Kidney glomerular epithelial cell (primary cell): ENCODE results near the gene TRIM21.
A peak's percentile ranks its signal among the peaks of the same experiment; 100 is the strongest.
"Not testable (repeated sequence)": the region's sequence is repeated elsewhere in the genome, so short reads cannot be mapped to it uniquely, and the experiment has no call there.

ENCODE experiments used
- DNase-seq: peaks from one replicate; lab custom pipeline; 2025; lab: John Stamatoyannopoulos, UW

Gene TRIM21

DNA sequence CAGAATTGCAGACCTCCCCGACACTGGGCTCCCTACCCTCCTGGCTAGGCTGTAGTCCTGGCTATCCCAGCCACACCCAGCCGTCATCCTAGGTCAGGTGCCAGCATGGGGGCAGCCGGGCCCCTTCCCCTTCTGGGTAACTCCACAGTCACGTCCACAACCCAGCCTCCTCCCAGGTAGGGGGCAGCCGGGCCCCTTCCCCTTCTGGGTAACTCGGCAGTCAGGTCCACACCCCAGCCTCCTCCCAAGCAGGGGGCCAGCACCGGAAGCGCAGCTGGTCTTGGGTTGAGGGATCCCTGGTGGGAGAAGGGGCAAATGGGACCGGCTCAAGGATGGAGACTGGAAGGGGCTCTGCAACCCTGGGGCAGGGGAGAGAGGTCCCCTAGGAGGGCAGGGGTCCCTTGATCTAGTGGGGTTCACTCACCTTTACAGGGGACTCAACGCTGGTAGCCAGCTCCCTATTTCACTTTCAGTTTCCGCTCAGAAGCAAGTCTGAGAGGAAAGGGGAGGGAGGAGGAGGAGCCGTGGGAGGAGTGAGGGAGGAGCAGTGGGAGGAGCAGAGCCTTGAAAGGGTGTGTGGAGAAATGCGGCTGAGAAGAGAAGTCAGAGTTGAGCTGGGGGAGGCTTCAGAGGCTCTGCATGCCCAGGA lies at the start of gene TRIM21:
TSS of gene TRIM21 (minus strand) at position 494 of the 649 bp plus-strand sequence. CDS start 3,293 bp downstream, outside the sequence.
- DNase-seq = peak; percentile 88

DNA sequence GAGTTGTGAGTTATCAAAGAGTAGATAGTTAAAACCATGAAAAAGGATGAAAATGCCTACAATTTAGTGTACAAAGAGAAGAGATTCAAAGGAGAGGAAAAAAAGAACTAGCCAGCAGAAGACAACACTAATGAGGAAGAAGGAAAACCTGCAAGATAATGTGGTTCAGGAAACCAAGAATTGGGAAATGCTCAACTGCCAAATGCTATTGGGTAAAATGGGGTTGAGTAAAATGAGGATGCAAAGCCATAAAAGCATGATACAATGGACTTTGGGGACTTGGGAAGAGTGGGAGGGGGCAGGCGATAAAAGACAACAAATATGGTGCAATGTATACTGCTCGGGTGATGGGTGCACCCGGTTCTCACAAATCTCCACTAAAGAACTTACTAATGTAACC lies 48.0 kb upstream of the TRIM21 start:
- no peak for DNase-seq

DNA sequence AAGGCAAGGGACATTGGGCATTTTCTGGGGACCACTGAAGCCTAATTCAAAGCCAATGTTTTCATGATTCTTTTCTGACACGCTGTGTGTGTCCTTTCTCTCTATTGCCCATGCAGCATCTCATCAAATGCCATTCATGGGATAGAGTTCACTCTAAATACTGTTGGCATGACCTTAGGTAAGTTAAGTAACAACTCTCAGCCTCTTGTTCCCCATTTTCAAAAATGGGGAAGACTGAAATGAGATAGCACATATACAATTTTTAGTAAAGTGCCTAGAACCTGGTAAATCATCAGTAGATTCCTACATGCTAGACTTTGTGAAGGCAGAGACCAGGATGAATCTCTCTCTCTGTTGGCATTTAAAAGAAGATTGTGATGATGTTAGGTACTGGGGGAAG lies 42.9 kb upstream of the TRIM21 start:
- DNase-seq = no peak

DNA sequence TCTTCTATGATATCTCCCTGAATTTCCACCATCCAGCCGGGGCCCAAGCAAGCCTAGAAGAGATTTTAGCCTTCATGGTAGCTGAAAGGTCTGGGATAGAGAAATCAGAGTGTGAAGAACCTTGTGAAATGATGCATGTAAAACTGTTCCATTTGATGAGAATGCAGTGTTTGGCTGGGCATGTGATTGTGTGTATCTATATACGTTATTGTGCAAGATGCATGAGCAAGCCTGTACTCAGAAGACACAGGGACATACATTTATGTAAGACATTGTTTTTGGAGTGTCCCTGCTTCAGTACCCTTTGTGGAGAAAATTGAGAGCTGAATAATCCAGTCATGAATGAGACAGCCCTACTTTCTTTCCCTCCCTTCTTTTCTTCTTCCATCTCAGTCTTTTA lies 40.4 kb upstream of the TRIM21 start:
- no peak for DNase-seq

DNA sequence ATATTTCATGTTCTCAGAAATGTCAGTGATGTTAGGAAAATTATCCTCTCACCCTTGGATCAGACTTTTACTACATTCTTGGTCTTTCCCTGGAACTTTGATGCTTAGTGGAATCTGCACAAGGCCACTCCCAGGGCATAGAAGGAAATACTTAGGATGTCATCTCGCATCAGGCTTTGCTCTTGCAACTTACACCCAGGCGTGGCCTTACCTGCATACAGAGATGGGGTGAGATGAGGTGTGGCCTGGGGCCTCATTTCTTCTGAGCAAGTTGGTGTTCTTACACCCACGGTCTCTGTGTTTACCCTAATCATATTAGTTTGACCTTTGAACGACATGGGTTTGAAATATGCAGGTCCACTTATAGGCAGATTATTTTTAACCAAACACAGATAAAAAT lies 36.5 kb upstream of the TRIM21 start:
- no peak for DNase-seq

DNA sequence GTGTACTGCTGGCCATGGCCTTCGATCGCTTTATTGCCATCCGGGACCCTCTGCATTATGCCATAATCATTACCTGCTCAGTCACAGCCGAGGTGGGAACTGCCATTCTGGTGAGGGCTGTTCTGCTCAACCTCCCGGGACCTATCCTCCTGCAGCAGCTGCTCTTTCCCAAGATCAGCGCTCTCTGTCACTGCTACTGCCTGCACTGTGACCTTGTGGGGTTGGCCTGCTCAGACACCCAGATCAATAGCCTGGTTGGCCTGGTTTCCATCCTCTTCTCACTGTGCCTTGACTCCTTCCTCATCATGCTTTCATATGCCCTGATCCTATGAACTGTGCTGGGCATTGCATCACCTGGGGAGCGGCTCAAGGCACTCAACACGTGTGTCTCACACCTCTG lies 24.9 kb upstream of the TRIM21 start:
- DNase-seq = no peak

DNA sequence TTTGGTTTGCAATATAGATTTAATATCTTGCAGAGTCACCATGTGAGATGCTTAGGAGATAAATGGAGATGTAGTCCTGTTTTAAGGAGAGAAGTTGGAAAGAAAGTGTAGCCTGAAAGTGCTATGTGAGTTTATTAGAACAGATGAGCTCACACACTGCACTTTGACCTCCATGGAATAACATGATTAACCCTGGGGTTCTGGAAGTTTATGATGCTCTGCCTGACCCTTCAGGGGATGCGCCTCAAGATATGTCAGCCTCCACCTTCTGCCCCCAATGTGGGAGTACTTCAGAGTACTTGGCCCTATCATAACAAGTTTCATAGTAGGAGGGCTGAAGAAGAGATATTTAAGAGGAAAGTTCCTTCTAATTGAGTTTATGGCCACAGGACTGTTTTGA lies 23.3 kb upstream of the TRIM21 start:
- no peak for DNase-seq

DNA sequence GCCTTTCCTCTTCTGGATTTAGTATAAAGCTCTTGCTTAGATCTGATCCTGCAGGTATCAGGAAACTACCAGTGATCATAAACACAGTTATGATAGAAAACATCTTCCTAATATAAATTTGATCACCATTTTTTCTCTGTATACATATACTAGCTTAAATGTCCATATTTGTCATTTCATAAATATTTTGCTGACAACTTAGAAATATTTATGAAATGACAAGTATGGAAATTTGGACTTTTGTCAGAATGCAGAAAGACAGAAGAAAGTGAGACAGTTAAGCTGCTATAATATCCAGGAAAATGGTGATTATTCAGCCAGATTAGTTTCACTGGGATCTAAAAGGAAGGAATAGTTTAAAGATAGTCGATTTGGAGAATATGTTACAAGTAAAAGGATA lies 22.8 kb upstream of the TRIM21 start:
- DNase-seq = no peak

DNA sequence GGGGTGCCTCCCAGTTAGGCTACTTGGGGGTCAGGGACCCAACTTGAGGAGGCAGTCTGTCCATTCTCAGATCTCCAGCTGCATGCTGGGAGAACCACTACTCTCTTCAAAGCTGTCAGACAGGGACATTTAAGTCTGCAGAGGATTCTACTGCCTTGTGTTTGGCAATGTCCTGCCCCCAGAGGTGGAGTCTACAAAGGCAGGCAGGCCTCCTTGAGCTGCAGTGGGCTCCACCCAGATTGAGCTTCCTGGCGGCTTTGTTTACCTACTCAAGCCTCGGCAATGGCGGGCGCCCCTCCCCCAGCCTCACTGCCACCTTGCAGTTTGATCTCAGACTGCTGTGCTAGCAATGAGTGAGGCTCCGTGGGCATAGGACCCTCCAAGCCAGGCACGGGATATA lies 12.7 kb upstream of the TRIM21 start:
- not testable (repeated sequence) for DNase-seq

DNA sequence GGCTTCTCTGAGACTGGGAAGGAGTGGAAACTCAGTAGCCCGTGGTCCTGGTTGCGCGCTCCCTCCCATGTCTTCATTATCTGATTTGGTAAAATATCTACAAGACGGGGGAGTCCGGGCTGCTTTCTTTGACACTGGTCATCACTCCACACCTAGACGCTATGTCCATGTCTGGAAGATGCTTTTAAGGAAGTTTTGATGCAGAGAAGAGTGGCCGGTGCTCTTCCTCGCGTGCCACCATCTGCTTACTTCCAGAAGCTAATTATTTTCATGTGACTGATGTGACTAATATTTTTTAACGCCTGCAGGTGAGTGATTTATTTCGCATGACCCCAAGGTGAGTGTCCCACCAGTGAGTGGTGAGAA lies 339 bp upstream of the TRIM21 start:
- DNase-seq = no peak

DNA sequence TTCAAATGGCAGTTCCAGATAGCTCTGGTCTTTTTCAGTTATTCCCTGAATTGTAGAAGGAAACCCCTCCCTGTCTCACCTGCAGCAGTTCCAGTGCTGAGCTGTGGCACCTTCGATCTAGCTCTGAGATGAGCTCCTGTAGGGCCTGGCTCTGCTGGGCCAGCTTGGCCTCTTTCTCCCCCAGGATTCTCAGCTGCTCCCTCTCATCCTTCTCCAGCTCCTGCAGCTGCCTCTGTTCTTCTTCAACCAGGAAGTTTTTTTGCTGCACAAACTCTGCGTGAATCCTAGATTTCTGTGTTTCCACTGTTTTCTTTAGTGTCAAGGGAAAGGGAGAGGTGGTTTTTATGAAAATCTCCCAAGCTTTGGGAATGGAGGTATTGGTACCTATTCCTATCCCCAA lies 5.3 kb downstream of the TRIM21 start:
- no peak for DNase-seq

DNA sequence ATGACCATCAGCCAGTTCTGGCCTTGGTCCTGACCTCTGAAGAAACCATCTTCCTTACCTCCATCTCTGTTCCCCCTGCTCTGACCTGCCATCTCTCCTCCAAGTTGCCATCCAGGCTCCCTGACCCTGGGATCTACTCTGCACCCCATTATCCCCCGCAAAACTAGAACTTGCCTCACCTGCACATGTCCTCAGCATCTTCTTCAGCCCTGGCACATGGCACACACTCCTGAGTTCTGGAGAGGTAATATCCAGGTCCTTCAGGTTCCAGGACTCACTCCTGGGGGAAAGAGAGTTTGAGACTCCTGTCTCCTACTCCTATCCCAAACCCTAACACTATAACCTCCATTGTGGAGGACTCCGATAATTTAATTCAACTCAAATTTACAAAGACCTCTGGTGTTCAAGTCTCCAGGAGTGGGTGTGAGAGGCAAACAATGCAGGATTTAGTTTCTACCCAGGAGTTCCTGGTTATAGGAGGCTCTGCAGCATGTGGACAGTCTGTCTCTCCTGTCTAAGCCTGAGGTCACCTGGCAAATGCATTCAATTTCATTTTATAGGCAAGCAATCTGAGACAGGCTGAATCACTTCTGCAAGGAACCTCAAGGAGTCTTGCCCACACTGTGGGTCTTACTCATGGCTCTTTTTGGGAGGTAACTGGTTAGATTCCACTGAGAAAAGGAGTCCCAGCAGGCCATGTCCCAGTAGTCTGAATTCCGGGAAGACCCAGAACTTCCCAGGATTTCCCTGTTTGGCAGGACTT lies 7.3 kb downstream of the TRIM21 start:
- DNase-seq = no peak

DNA sequence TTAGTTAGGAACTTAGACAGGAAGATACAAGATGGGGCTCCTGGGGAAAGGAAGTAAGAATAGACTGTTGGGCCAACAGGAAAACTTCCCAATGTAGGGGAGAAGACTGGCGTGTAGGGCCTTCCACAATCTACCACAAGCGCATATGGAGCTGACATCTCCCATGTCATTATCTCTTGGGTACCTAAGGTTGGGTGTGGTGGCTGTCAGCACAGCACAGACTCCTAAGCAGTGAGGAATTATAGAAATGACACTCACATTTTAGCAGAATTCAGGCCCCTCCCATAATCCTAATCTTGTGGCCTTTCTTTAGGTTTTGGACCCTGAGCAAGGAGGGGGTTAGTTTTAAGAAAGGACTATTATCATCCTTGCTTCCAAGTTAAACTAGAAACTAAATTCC lies 11.6 kb downstream of the TRIM21 start:
- no peak for DNase-seq

DNA sequence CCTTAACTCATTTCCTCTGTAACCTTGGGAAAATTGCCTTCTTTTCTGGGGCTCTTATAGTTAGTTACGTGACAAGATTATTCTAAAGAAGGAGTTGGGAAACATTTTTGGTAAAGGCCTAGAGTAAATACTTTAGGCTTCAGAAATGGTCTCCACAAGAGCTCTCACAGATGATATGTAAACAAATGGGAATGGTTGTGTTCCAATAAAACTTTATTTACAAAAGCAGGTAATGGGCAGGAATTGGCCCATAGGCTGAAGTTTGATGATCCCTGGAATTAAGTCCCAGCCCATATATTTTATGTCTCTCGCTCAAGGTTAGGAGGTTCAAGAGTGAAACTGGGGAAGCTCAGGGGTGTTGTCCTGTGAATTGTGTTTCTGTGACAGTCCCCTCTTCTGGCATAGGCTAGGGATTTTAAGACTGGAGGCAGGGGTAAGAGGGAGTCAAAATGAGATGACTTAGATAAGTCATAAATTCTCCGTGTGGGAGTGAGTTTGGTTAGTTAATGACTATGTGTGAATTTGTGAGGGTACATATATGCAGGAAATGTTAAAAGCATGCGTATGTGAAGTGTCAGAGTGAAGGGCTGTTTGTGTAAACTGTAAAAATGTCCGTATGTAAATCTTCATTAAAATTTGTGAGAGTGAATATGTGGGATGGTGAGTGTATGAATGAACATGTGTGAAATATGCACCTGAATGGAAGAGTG lies 17.9 kb downstream of the TRIM21 start:
- no peak for DNase-seq

DNA sequence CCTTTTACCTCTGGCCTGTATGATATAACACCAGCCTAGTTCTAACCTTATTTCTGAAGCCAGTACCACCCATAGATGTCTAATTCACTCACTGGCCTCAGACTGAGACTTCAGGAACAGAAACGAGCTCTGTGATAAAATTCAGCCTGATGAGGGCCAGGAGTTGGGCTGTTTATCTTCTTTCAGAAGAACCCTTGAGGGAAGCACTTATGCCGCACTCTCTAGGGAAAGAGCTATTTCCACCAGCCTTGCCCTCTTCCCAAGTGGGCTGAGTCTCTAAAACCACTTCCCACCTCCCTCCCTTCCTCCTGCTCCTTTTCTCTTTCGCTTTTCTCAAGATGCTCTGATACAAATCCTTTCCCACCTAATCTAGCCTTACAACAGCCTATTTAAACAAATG lies 23.3 kb downstream of the TRIM21 start:
- no peak for DNase-seq

DNA sequence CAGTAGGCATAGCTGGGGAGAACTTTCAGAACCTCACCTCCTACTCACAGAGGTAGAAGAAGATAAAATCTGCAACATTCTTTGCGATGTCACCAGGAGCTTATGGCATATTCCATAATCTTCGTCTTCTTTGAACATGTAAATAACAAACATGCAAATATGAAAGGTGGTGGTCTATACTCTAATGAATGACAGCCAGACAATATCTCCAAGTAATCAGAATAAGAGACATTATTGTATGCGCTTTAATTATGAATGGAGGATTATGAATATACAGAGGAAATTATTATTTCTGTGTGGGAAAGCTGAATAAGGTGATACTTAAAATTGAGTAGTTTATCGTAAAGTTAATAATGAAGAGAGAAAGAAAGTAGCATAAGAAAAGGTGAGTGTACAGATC lies 25.2 kb downstream of the TRIM21 start, which contains the start of gene OR52B4:
TSS of gene OR52B4 (minus strand) at position 101 of the 400 bp plus-strand sequence. CDS start at position 10, 91 bp downstream.
- DNase-seq = no peak

DNA sequence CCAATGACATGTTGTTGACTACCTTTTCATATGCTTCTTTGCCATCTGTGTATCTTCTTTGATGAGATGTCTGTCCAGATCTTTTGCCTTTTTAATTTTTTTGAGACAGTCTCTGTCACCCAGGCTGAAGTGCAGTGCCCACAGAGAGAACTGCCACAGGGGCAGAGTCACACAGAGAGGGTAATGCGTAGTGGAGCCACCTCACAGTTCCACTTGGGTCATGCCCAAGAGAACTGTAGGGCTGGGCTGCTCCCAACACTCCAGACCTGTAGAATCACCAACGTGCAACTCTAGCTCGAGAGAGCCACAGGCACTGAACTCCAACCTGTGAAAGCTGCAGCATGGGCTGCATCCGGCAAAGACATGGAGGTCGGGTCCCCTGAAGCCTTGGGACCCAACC lies 45.4 kb downstream of the TRIM21 start:
- not testable (repeated sequence) for DNase-seq

DNA sequence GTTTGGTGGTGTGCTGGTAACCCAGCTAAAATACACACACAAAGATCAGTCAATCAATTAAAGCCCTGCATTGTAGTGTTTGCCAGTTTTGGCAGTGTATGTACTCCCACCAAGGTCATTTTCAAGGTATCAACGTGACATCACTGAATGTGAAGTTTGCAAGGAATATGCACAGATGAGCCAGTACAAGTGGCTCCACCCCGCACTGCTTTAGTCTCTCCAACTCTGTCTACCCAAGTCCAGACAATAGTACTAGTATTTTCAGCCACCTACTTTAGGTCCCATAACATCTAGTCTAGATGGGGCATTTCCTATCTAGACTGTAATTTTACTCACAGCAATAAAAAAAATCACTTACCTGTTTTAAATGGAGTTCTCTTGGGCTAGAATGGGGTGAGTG lies 48.1 kb downstream of the TRIM21 start:
- DNase-seq = not testable (repeated sequence)
